NB4 (cell line): ENCODE data around the gene PTPRD.

Source experiments
- MYC ChIP-seq: IDR thresholded peaks from 2 replicates; pipeline ENCODE4 v1.6.1; 2011; ENCODE audit warnings: low read depth, low read length
- POLR2A ChIP-seq: IDR thresholded peaks from 2 replicates; pipeline ENCODE4 v1.6.1; 2011; ENCODE audit warnings: mild to moderate bottlenecking; ENCODE audit not compliant: insufficient read length; ENCODE audit errors: extremely low read depth
- TF ChIP-seq, protein P1 (sequence below): IDR thresholded peaks from one replicate; pipeline ENCODE4 v1.5.1; 2012; ENCODE audit warnings: low read depth, low read length
- TF ChIP-seq, protein P2 (sequence below): IDR thresholded peaks from 2 replicates; pipeline ENCODE4 v1.6.1; 2011; ENCODE audit warnings: low read depth, low read length

GRCh38 chr9:9892217-9892616, 720.6 kb downstream of the PTPRD start:
- no peak for TF ChIP-seq POLR2A
- TF ChIP-seq, protein P1, sequence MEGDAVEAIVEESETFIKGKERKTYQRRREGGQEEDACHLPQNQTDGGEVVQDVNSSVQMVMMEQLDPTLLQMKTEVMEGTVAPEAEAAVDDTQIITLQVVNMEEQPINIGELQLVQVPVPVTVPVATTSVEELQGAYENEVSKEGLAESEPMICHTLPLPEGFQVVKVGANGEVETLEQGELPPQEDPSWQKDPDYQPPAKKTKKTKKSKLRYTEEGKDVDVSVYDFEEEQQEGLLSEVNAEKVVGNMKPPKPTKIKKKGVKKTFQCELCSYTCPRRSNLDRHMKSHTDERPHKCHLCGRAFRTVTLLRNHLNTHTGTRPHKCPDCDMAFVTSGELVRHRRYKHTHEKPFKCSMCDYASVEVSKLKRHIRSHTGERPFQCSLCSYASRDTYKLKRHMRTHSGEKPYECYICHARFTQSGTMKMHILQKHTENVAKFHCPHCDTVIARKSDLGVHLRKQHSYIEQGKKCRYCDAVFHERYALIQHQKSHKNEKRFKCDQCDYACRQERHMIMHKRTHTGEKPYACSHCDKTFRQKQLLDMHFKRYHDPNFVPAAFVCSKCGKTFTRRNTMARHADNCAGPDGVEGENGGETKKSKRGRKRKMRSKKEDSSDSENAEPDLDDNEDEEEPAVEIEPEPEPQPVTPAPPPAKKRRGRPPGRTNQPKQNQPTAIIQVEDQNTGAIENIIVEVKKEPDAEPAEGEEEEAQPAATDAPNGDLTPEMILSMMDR, result no peak
- TF ChIP-seq, protein P2, sequence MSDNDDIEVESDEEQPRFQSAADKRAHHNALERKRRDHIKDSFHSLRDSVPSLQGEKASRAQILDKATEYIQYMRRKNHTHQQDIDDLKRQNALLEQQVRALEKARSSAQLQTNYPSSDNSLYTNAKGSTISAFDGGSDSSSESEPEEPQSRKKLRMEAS, result no peak
- TF ChIP-seq MYC, result no peak
